GM18861 (cell line): Measurements from ENCODE around the gene VIPAS39.

Experiments
- ATAC-seq: cut with Tn5 transposase; IDR thresholded peaks from one replicate; pipeline ENCODE4 v1.9.1; 2021; ENCODE audit not compliant: unreplicated experiment

VIPAS39 gene

GRCh38 chr14:77406718-77407117, 50.7 kb downstream of the VIPAS39 start:
- no peak for ATAC-seq

- no peak for ATAC-seq
These were observed 51.3 kb downstream of the VIPAS39 start for GRCh38 chr14:77406086-77406485.

GRCh38 chr14:77403768-77404167, 53.6 kb downstream of the VIPAS39 start:
- no peak for ATAC-seq

- no peak for ATAC-seq
These were observed 57.2 kb downstream of the VIPAS39 start for GRCh38 chr14:77400216-77400615.

DNA sequence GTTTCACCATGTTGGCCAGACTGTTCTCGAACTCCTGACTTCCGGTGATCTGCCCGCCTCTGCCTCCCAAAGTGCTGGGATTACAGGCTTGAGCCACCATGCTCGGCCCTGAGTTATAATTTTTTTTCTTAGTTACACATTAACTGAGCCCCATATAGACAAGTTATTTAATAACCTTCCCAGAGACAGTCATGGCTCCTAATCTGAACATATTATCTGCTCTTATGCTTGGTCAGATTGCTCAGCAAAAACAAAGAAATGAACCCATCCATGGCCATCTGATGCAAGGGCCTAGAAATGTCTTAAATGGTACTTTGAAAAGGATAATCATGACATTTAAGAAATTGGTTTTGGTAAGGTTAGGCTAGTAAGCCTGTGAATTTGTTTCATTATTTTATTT, 67.2 kb downstream of the VIPAS39 start:
- ATAC-seq: no peak

DNA sequence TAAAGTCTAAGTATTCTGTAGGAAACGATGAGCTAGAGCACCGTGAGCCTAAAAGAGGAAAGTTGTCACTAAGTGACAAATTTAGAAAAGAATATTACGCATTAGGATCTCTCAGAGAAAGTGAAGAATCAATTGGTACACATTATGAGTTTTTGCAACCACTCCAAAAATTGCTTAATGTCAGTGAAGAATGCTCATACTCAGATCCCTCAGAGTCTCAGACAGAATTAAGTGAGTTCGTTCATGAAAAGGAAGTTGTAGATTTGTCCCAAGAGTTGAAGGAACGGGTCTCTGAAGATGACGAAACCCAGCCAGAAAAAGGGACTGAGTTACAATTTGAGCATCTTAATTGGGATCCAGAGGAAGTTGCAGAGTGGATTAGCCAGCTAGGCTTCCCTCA, 78.7 kb downstream of the VIPAS39 start:
- no peak for ATAC-seq

- ATAC-seq: no peak
These were observed 79.9 kb downstream of the VIPAS39 start for GRCh38 chr14:77377502-77377844.

DNA sequence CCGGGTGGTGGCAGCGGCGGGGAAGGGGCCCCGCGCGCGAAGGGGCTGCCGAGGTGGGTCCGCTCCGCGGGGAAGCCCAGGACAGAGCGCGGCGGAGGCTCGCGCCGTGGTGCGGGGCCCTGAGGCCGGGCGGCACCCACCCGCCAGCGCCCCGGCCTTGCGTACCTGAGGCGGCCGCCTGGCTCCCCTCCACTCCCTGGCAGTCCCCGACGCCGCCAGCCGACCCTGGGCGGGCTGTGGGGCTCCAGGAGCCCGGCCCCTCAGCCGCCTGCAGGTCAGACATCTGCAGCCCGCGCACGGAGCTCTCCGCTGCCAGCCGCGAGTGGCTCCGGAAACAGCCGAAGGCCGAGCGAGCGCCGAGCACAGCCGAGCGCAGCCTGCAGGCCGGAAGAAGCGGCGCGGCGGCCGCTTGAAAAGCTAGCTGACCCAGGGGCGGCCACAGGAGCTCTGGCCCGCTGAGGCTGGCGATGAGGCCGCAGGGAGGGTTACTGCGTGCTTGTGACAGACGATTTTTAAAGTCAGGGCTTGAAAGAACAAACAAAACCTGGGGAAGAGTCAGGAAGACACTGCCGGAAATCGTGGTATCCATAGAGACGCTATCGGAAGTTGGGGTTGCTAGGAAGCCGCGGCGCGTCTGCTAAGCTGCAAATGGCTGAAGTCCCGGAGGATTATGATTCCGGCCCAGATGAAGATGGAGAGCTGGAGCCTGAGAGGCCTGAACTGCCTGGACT, 80.5 kb downstream of the VIPAS39 start, which contains the start of the genes SAMD15 and TMED8:
SAMD15 (plus strand) TSS at position 609 of the 731 bp plus-strand sequence; CDS start at position 649, 40 bp downstream.
TMED8 (minus strand) TSS at position 324 of the 731 bp plus-strand sequence; CDS start at position 283, 41 bp downstream.
- peak; percentile 58 for ATAC-seq
